GM12873 (cell line): ENCODE results near the gene SMARCAD1.

ENCODE experiments used
- TF ChIP-seq, protein P1 (sequence below): IDR thresholded peaks from 2 replicates; pipeline ENCODE4 v1.5.1; 2012; ENCODE audit warnings: low read depth, mild to moderate bottlenecking, moderate library complexity, low read length, control low read depth; ENCODE audit not compliant: insufficient read depth; ENCODE audit errors: missing control alignments

Gene SMARCAD1

DNA sequence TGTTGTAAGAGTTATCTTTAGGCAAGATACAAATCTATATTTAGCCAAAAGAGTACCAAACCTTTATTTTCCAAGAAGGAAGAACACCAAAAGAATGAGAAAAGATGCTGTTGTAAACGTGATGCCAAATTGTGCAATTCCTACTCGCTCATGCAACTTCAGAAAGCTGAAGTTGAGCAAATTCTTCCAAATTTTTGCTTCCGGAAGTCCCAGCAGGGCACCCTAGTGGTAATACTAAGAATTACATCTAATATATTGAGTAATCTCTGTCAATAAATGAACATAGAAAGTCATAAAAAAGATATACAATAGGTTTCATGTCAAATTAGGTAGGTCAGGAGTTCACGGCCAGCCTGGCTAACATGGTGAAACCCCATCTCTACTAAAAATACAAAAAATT lies 36.0 kb upstream of the SMARCAD1 start:
- TF ChIP-seq, protein P1, sequence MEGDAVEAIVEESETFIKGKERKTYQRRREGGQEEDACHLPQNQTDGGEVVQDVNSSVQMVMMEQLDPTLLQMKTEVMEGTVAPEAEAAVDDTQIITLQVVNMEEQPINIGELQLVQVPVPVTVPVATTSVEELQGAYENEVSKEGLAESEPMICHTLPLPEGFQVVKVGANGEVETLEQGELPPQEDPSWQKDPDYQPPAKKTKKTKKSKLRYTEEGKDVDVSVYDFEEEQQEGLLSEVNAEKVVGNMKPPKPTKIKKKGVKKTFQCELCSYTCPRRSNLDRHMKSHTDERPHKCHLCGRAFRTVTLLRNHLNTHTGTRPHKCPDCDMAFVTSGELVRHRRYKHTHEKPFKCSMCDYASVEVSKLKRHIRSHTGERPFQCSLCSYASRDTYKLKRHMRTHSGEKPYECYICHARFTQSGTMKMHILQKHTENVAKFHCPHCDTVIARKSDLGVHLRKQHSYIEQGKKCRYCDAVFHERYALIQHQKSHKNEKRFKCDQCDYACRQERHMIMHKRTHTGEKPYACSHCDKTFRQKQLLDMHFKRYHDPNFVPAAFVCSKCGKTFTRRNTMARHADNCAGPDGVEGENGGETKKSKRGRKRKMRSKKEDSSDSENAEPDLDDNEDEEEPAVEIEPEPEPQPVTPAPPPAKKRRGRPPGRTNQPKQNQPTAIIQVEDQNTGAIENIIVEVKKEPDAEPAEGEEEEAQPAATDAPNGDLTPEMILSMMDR: peak; percentile 50

DNA sequence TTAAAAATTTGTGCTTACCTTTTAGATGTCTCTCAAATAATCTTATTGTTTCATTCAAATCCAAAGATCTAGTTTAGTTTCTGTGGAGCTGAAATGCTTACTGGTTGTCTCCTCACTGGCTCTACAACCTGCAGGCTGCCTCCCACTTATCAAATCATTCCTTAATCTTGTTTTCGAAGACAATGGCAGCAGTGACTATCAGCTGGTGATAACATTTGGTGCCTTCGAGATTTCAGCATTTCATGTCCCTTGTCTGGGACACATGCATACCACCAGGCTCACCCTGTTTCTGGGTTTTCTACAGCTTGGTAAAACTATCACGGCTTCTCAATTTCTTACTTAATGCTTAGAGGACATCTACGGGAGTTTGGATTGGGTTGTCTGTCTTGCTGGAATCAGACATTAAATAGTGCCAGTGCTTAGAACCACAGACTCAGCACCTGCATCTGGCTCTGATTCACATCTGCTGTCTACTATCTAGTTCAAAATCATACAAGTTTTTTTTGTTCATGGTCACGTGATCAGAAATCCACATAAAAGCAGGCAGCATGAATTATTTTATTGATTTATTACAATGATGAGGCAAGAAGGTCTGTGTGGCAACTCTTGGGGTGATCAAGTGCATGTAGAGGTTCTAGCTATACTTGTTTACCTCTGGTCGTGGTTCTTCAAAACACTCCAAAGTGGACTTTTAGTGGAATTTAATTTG lies 32.0 kb upstream of the SMARCAD1 start:
- TF ChIP-seq, protein P1: no peak

DNA sequence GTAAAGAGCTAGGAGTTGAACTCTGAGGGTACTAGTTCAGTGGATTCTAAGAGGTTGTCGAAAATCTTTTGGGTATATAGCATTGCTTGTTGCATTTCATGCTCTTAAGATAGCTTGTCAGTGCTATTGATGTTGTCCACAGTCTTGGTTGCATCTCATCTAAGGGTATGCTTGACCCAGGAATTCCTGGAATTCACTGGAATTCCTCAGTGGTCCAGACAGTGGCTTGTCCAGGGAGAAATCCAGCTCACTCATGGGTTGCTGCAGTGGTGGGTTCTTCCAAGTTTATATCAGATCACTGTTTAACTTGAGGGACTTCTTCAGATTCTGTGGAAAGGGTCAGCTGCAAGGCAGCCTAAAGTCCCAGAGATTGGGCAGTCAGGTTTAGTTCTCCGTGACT lies 29.8 kb upstream of the SMARCAD1 start:
- TF ChIP-seq, protein P1: no peak

DNA sequence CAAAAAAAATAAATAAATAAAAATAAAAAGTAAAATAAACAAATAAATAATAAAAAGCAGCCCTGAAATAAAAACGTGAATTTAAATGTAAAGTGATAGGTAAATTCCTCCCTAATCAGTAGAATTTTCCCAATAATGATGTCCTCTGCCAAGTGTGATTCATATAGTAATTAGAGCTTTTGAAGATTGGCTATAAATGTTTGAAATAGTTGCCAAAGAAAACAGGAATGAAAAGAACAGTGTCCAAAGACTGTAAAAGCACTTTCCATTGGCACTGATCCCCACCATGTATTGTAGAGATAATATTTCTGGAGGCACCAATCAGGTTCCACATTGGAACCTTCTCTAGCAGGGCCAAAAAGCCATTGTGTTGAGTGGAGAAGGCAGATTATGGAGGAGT lies 25.9 kb upstream of the SMARCAD1 start:
- TF ChIP-seq, protein P1: no peak

DNA sequence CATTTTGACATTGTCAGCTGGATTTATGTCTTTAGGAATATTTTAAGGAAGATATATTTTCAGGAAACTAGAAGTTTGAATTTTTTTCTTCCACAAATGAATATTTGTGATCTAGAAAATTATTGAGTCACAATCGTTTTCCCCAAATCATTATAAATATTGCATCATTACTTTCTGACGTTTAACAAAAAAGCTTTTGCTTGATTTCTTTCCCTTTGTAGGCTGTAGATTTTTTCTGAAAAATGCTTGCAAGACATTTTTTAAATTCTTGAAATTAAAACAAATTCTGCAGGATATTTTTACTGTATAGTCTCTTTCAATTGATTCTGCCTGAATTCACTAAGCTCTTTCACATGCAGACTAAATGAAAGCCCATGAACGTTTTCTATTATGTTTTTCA lies 4.9 kb upstream of the SMARCAD1 start:
- TF ChIP-seq, protein P1: no peak

DNA sequence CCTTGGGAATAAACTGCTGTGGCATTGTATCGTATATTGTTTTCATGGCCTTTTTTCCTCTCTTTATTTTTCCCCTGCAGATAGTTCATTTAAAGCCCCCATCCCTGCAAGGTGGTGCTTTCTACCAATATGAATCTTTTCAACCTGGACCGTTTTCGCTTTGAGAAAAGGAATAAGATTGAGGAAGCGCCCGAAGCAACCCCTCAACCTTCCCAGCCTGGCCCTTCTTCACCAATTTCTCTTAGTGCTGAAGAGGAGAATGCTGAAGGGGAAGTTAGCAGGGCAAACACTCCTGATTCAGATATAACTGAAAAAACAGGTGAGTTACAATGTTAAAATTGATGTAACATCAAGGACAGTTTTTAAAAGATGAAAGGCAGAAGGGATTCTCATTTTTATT lies 601 bp downstream of the SMARCAD1 start:
- TF ChIP-seq, protein P1: no peak

DNA sequence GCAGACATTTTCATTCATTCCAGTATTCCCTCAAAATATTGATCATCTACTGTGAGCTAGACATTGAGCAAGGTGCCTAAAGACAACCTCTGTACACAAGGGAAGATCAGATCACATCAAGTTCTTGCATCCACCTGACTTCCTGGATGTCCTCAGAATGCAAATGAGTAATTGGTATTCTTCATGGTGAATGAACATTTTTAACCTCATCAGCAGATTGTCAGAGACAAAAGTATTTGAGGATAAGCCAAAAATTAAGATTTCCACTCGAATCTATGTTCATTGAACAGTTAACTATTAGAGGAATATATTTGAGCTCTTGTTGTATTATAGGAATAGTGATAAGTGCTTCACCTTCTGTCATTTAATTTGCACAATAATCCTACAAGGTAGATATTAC lies 1.3 kb downstream of the SMARCAD1 start:
- TF ChIP-seq, protein P1: no peak
